Measurements from ENCODE around the gene TMEM184B. TPM values are rescaled to one million over a fixed set of nuclear protein-coding genes. Genes with fewer than 3 reads are reported as not detected.
A peak's percentile ranks its signal among the peaks of the same experiment; 100 is the strongest.

The TMEM184B gene
- total RNA-seq, 2 donors from 2014 or later, result 55.4 to 57.6 TPM

DNA sequence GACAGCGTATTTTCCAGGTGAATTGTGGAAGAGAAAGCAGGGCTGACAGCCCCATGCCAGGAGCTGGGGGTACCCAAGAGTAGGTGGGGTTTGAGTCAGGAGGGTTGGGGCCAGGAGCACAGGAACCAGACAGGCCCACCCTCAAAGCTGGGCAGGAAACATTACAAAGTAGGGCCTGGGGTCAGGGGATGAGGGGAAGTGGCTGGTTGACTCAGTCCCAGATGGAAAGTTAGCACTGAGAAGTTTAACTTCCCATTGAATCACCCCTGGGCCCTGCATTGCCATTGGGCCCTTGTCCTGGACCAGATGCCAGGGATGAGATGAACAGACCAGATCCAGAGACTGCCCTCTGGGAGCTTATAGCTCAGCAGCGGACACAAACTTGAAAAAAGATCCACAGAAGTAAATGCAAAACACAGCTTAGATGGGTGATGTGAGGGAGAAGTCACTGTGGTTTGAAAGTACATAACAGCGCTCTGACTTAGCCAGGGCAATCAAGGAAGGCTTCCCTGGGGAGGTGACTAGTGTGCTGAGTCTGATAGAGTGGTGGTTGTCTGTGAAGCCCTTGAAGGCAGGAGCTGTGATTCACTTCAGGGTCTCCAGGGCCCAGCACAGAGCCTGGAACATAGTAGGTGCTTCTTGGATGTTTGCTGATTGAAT is 68.8 kb downstream of the TMEM184B start:
- H3K4me1 ChIP-seq (ENCODE audit: control insufficient read depth, insufficient read depth, low read length), result peaks cover 3% of the 10 kb centered on the region
- no peak overlapping the region for H3K27ac Mint-ChIP-seq
- H3K9me3 Mint-ChIP-seq, result no peaks in the 10 kb centered on the region
- H3K36me3 ChIP-seq (ENCODE audit: control insufficient read depth, insufficient read depth, low read length), result no peaks in the 10 kb centered on the region
- peaks cover 11% of the 10 kb centered on the region for H3K27me3 Mint-ChIP-seq (ENCODE audit: insufficient read depth)
- H3K27me3 ChIP-seq (ENCODE audit: control insufficient read depth, insufficient read depth, low read length, poor library complexity, severe bottlenecking), result peaks cover 6% of the 10 kb centered on the region
- H3K4me3 ChIP-seq (ENCODE audit: low read length), result peak overlapping the region; percentile 80
- no peaks in the 10 kb centered on the region for H3K36me3 Mint-ChIP-seq (ENCODE audit: low read depth)
- no peak overlapping the region for H3K9ac ChIP-seq (ENCODE audit: extremely low read depth, low read length, poor library complexity, severe bottlenecking)
- H3K4me3 Mint-ChIP-seq, result peak overlapping the region; percentile 72
- H3K4me1 Mint-ChIP-seq, result peaks cover 10% of the 10 kb centered on the region
- H3K9me3 ChIP-seq (ENCODE audit: control insufficient read depth, low read length), result no peaks in the 10 kb centered on the region
- TF ChIP-seq, protein P1, sequence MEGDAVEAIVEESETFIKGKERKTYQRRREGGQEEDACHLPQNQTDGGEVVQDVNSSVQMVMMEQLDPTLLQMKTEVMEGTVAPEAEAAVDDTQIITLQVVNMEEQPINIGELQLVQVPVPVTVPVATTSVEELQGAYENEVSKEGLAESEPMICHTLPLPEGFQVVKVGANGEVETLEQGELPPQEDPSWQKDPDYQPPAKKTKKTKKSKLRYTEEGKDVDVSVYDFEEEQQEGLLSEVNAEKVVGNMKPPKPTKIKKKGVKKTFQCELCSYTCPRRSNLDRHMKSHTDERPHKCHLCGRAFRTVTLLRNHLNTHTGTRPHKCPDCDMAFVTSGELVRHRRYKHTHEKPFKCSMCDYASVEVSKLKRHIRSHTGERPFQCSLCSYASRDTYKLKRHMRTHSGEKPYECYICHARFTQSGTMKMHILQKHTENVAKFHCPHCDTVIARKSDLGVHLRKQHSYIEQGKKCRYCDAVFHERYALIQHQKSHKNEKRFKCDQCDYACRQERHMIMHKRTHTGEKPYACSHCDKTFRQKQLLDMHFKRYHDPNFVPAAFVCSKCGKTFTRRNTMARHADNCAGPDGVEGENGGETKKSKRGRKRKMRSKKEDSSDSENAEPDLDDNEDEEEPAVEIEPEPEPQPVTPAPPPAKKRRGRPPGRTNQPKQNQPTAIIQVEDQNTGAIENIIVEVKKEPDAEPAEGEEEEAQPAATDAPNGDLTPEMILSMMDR (conservative IDR thresholded peaks at IDR 0.05), result no peak
- WGBS, 2 experiments (ENCODE audit: insufficient coverage in 1 of 2, insufficient read length in 1 of 2), result 90 to 96% methylated on average over 3 of the region's 3 CpGs
- H3K27ac ChIP-seq (ENCODE audit: low read depth, low read length), result no peak overlapping the region
- no peak for DNase-seq

DNA sequence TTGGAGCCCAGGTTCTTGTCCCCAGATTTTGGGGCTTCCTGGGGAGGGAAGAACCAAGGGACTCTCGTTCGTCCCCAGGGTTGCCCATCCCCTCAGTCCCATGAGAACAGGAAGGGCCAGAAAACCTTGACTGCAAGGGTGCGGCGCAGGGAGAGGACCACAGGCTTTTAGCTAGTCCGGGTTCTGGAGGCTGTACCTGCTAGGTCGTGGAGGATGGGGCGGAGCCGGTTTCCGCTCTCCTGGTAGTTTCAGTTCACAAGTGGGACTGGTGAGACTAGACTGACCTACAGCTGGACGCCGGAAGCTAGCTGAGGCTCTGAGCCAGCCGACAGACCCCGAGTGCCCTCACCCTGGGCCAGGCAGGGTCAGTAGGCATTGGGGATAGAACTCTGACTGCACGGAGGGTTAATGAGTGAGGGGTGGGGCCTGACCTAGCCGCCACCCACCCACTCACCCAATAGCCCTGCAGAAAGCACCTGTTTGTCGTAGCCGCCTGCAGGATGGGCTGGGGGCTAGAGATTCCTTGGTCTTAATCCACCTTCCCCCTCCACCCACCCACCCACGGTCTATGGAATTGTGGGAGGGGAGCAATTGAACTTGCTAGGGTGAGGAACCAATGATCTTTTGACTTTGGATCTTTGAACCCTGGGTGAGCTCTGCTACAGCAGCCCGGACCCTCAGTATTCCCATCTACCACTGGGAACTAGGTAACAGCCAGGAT is 69.6 kb downstream of the TMEM184B start:
- WGBS, 2 experiments (ENCODE audit: insufficient coverage in 1 of 2, insufficient read length in 1 of 2), result 10 to 23% methylated on average over 4 to 15 of the region's 19 CpGs
- Mint-ChIP-seq H3K27me3 (ENCODE audit: insufficient read depth) (peaks cover 11% of the 10 kb centered on the region), H3K9me3 (no peaks in the 10 kb centered on the region), H3K4me1 (peaks cover 10% of the 10 kb centered on the region), H3K4me3 (peak overlapping the region; percentile 72), H3K36me3 (ENCODE audit: low read depth) (no peaks in the 10 kb centered on the region), H3K27ac (peak overlapping the region; percentile 77)
- Histone ChIP-seq H3K27me3 (ENCODE audit: control insufficient read depth, insufficient read depth, low read length, poor library complexity, severe bottlenecking) (peaks cover 6% of the 10 kb centered on the region), H3K36me3 (ENCODE audit: control insufficient read depth, insufficient read depth, low read length) (no peaks in the 10 kb centered on the region), H3K4me3 (ENCODE audit: low read length) (peak overlapping the region; percentile 80), H3K9ac (ENCODE audit: extremely low read depth, low read length, poor library complexity, severe bottlenecking) (peak overlapping the region; percentile 93), H3K4me1 (ENCODE audit: control insufficient read depth, insufficient read depth, low read length) (peaks cover 3% of the 10 kb centered on the region), H3K9me3 (ENCODE audit: control insufficient read depth, low read length) (no peaks in the 10 kb centered on the region), H3K27ac (ENCODE audit: low read depth, low read length) (no peak overlapping the region)
- peak; percentile 84 for DNase-seq
- TF ChIP-seq, protein P1 (conservative IDR thresholded peaks at IDR 0.05), result no peak

DNA sequence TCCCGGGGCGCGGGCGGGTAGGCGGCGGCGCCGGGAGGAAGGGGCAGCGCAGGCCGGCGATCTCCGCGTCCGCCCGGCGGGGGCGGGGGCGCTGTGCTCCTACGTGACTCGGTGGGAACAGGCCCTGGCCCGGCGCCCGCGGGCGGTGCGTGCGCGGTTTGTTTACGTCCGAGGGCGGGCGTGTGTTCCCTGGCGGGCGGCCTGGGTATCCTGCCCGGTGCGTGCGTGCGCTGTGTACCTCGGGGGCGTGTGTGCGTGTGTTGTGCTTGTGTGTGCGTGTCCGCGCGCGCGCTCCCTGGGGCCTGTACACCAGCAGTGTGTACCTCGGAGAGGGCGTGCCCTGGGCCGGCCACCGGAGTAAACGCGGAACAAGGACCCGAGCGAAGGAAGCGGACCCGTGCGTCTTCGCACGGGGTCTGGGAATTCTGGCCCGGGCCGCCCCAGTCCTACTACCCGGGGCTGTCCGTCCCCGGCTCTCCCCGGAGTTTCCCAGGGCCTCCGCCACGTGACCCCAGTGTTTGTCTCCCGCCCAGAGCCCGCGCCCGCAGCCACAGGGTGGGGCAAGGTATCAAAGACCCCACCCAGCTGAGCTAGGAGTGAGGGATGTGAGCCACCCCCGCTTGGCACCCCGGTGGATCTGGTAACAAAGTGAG is 70.2 kb downstream of the TMEM184B start:
- Mint-ChIP-seq H3K27me3 (ENCODE audit: insufficient read depth) (peaks cover 11% of the 10 kb centered on the region), H3K4me3 (peak overlapping the region; percentile 72), H3K9me3 (no peaks in the 10 kb centered on the region), H3K36me3 (ENCODE audit: low read depth) (no peaks in the 10 kb centered on the region), H3K4me1 (peaks cover 8% of the 10 kb centered on the region), H3K27ac (peak overlapping the region; percentile 83)
- Histone ChIP-seq H3K4me3 (ENCODE audit: low read length) (peak overlapping the region; percentile 80), H3K27me3 (ENCODE audit: control insufficient read depth, insufficient read depth, low read length, poor library complexity, severe bottlenecking) (peaks cover 6% of the 10 kb centered on the region), H3K9ac (ENCODE audit: extremely low read depth, low read length, poor library complexity, severe bottlenecking) (peak overlapping the region; percentile 93), H3K36me3 (ENCODE audit: control insufficient read depth, insufficient read depth, low read length) (no peaks in the 10 kb centered on the region), H3K4me1 (ENCODE audit: control insufficient read depth, insufficient read depth, low read length) (peaks cover under 1% of the 10 kb centered on the region), H3K27ac (ENCODE audit: low read depth, low read length) (peak overlapping the region; percentile 95), H3K9me3 (ENCODE audit: control insufficient read depth, low read length) (no peaks in the 10 kb centered on the region)
- whole genome bisulfite sequencing, 2 experiments (ENCODE audit: insufficient coverage in 1 of 2, insufficient read length in 1 of 2), result 1% methylated on average over 18 to 74 of the region's 74 CpGs
- TF ChIP-seq, protein P1 (conservative IDR thresholded peaks at IDR 0.05), result peak; percentile 46
- peak; percentile 79 for DNase-seq
